ENCODE data around the gene MTMR2.

- no peak for TF ChIP-seq CTCF (IDR thresholded peaks at IDR 0.05)
- TF ChIP-seq POLR2AphosphoS5 (IDR thresholded peaks at IDR 0.05): no peak
- TF ChIP-seq POLR2A (IDR thresholded peaks at IDR 0.05): no peak
Observed at GRCh38 chr11:95895815-95896214, 28.1 kb downstream of the MTMR2 start.

All from prostate gland (tissue), 2 donors.